H1 (cell line): ENCODE data around the gene SCRG1. TPM values are rescaled to one million over a fixed set of nuclear protein-coding genes. Genes with fewer than 3 reads are reported as not detected.

Source experiments
- CTCF ChIA-PET: fragments of 300-600 bp; sonication (Branson Sonifier 250); formaldehyde crosslinking; loops from one replicate; lab custom pipeline; 2021; ENCODE audit not compliant: partially characterized antibody; lab: Charles Lee
- POLR2A ChIA-PET: fragments of 300-600 bp; sonication (Branson Sonifier 250); formaldehyde crosslinking; loops from one replicate; lab custom pipeline; 2021; ENCODE audit warnings: inconsistent platforms; ENCODE audit not compliant: partially characterized antibody; lab: Charles Lee
- DNase-seq, 2 experiments: peaks; one replicate each; pipeline versions ENCODE4 v3.0.0 to v3.0.0-alpha.2; 2010 to 2022; ENCODE audit warnings: low spot score in 2 of 2, low read depth in 1 of 2, mixed read lengths in 1 of 2
- FAIRE-seq: peaks from 2 replicates; lab custom pipeline; 2011; peaks lifted over from hg19 to GRCh38; lab: Jason Lieb, UNC
- H2AFZ ChIP-seq: 2 replicates; pipeline ENCODE4 v1.8.1; 2012; ENCODE audit warnings: low read length, inconsistent platforms
- H2AK5ac ChIP-seq: 2 replicates; pipeline ENCODE4 v1.6.1; 2013; ENCODE audit warnings: low read depth, low read length
- H2BK120ac ChIP-seq: replicated peaks from 2 replicates; pipeline ENCODE3; 2013; ENCODE audit warnings: low read depth, low read length, inconsistent platforms
- H2BK12ac ChIP-seq: 2 replicates; pipeline ENCODE4 v1.6.1; 2013; ENCODE audit warnings: low read depth, low read length
- H2BK15ac ChIP-seq: 2 replicates; pipeline ENCODE4 v1.6.1; 2013; ENCODE audit warnings: low read length
- H2BK20ac ChIP-seq: 2 replicates; pipeline ENCODE4 v1.6.1; 2013; ENCODE audit warnings: low read length
- H2BK5ac ChIP-seq: 2 replicates; pipeline ENCODE4 v1.6.1; 2013; ENCODE audit warnings: low read depth, low read length
- H3K14ac ChIP-seq: 2 replicates; pipeline ENCODE4 v1.6.1; 2013; ENCODE audit warnings: inconsistent platforms; ENCODE audit not compliant: insufficient read length
- H3K18ac ChIP-seq: 2 replicates; pipeline ENCODE4 v1.6.1; 2013; ENCODE audit warnings: low read length; ENCODE audit errors: extremely low read depth
- H3K23ac ChIP-seq: 2 replicates; pipeline ENCODE4 v1.6.1; 2013; ENCODE audit warnings: inconsistent platforms; ENCODE audit not compliant: insufficient read length
- H3K23me2 ChIP-seq: 2 replicates; pipeline ENCODE4 v1.6.1; 2013; ENCODE audit warnings: low read depth, low read length
- H3K27ac ChIP-seq: 2 replicates; pipeline ENCODE4 v1.6.1; 2011; ENCODE audit warnings: low read depth, low read length, inconsistent platforms
- H3K27me3 ChIP-seq, 4 experiments: replicated peaks in 1 of 4; 1 replicate in 1 of 4; 2 replicates in 3 of 4; pipeline versions ENCODE4 v1.6.1 to v1.8.1; 2011 to 2013; ENCODE audit warnings: low read length in 3 of 4, mild to moderate bottlenecking in 3 of 4, inconsistent platforms in 2 of 4, mixed read lengths in 2 of 4, moderate library complexity in 1 of 4; ENCODE audit not compliant: control insufficient read depth in 3 of 4, insufficient read depth in 3 of 4; ENCODE audit errors: extremely low read depth in 1 of 4
- H3K36me3 ChIP-seq, 4 experiments: 2 replicates each; pipeline versions ENCODE4 v1.6.1 to v1.8.1; 2011 to 2013; ENCODE audit warnings: mild to moderate bottlenecking in 4 of 4, low read length in 3 of 4, moderate library complexity in 2 of 4, control low read depth in 1 of 4, inconsistent platforms in 1 of 4; ENCODE audit not compliant: insufficient read depth in 4 of 4, control insufficient read depth in 2 of 4
- H3K4ac ChIP-seq: replicated peaks from 2 replicates; pipeline ENCODE3; 2013; ENCODE audit warnings: low read length, low read depth, mixed read lengths, inconsistent platforms; ENCODE audit not compliant: insufficient read length
- H3K4me1 ChIP-seq, 4 experiments: replicated peaks in 1 of 4; 1 replicate in 1 of 4; 2 replicates in 3 of 4; pipeline versions ENCODE4 v1.6.1 to v1.8.1; 2011 to 2013; ENCODE audit warnings: low read length in 3 of 4, inconsistent platforms in 2 of 4, mixed read lengths in 1 of 4; ENCODE audit not compliant: insufficient read depth in 4 of 4, control insufficient read depth in 3 of 4
- H3K4me2 ChIP-seq, 2 experiments: 2 replicates each; pipeline versions ENCODE4 v1.6.1 to v1.8.1; 2011 to 2013; ENCODE audit warnings: low read depth in 2 of 2, low read length in 2 of 2, control low read depth in 1 of 2, inconsistent platforms in 1 of 2, mild to moderate bottlenecking in 1 of 2; ENCODE audit not compliant: insufficient read depth in 1 of 2
- H3K4me3 ChIP-seq, 4 experiments: fragments of 200-600, 300-600 bp in 1 of 4; sonication (generic), shearing (Covaris generic), sonication (Bioruptor Twin) in 1 of 4; 2 replicates each; pipeline versions ENCODE4 v1.5.1 to v1.8.1; 2011 to 2016; ENCODE audit warnings: low read length in 4 of 4, low read depth in 3 of 4, control low read depth in 2 of 4, inconsistent platforms in 2 of 4, mild to moderate bottlenecking in 2 of 4, mixed read lengths in 1 of 4, moderate library complexity in 1 of 4; ENCODE audit not compliant: insufficient read depth in 2 of 4; ENCODE audit errors: extremely low read depth in 1 of 4
- H3K56ac ChIP-seq: replicated peaks from 2 replicates; pipeline ENCODE3; 2013; ENCODE audit warnings: low read depth, mild to moderate bottlenecking, mixed read lengths, low read length, inconsistent platforms; ENCODE audit not compliant: insufficient read length
- H3K79me1 ChIP-seq: 2 replicates; pipeline ENCODE4 v1.6.1; 2013; ENCODE audit warnings: low read depth, low read length, control low read depth
- H3K79me2 ChIP-seq, 2 experiments: 2 replicates each; pipeline versions ENCODE4 v1.6.1 to v1.8.1; 2012 to 2013; ENCODE audit warnings: low read length in 2 of 2, mild to moderate bottlenecking in 2 of 2, inconsistent platforms in 1 of 2; ENCODE audit not compliant: insufficient read depth in 2 of 2, control insufficient read depth in 1 of 2
- H3K9ac ChIP-seq, 4 experiments: replicated peaks in 1 of 4; 1 replicate in 1 of 4; 2 replicates in 3 of 4; pipeline versions ENCODE4 v1.6.1 to v1.8.1; 2011 to 2013; ENCODE audit warnings: low read depth in 3 of 4, low read length in 3 of 4, control low read depth in 2 of 4, mild to moderate bottlenecking in 2 of 4, moderate library complexity in 2 of 4, inconsistent platforms in 1 of 4; ENCODE audit errors: extremely low read depth in 1 of 4
- H3K9me3 ChIP-seq, 2 experiments: 2 replicates each; pipeline versions ENCODE4 v1.6.1 to v1.8.1; 2012 to 2013; ENCODE audit warnings: mild to moderate bottlenecking in 2 of 2, moderate library complexity in 2 of 2, control low read depth in 1 of 2, inconsistent platforms in 1 of 2, low read depth in 1 of 2, low read length in 1 of 2, mixed read lengths in 1 of 2; ENCODE audit not compliant: insufficient read depth in 2 of 2
- H4K20me1 ChIP-seq, 2 experiments: replicated peaks in 1 of 2; 2 replicates each; pipeline versions ENCODE3 to v1.8.1; 2011 to 2013; ENCODE audit warnings: inconsistent platforms in 2 of 2, low read length in 2 of 2, mild to moderate bottlenecking in 1 of 2; ENCODE audit not compliant: insufficient read depth in 2 of 2, control insufficient read depth in 1 of 2
- H4K5ac ChIP-seq: 2 replicates; pipeline ENCODE4 v1.6.1; 2013; ENCODE audit warnings: low read length, low read depth, mixed read lengths, inconsistent platforms; ENCODE audit not compliant: insufficient read length
- H4K8ac ChIP-seq: 2 replicates; pipeline ENCODE4 v1.8.0; 2013; ENCODE audit warnings: mild to moderate bottlenecking, moderate library complexity, low read length, inconsistent platforms; ENCODE audit not compliant: insufficient read depth; ENCODE audit errors: extremely low read depth
- H4K91ac ChIP-seq: replicated peaks from 2 replicates; pipeline ENCODE3; 2013; ENCODE audit warnings: low read length, mixed read lengths, inconsistent platforms; ENCODE audit not compliant: insufficient read length
- CHD7 ChIP-seq: fragments of 300-600 bp; sonication (generic); IDR thresholded peaks from 2 replicates; pipeline ENCODE4 v1.7.1; 2012; ENCODE audit warnings: low read length, moderate library complexity, mild to moderate bottlenecking, inconsistent platforms; ENCODE audit not compliant: insufficient replicate concordance
- polyA plus RNA-seq, 7 experiments: library from polyadenylated mRNA; depleted of rRNA in 3 of 7; stranded (reverse) in 5 of 7; unstranded in 2 of 7; fragments of >200 nt in 5 of 7; fragments of 200-250 nt in 2 of 7; gene quantifications; 1 replicate in 5 of 7; 2 replicates in 1 of 7; 4 replicates in 1 of 7; pipeline versions ENCODE4 v1.2.1 to v1.2.3, GENCODE V29; 2011 to 2013; ENCODE audit warnings: missing spikeins in 2 of 7, mixed read lengths in 2 of 7
- total RNA-seq: library from RNA; stranded (reverse); fragmentation: NEBNext Ultra II Directional; extraction: Animal tissue kit (Norgen Biotek cat#: 25700); gene quantifications from 2 replicates; pipeline ENCODE4 v1.2.1, GENCODE V29; 2021

SCRG1 gene
- total and polyA plus RNA-seq, 2 of the 8 experiments (the other 6 are each of a cell fraction or from before 2014, with no cell fraction given) = not detected

- Histone ChIP-seq H3K4me1 (no peaks in the 10 kb centered on the region), H3K56ac (no peak overlapping the region), H3K4me2 (no peak overlapping the region), H2BK15ac (no peak overlapping the region), H3K79me1 (no peaks in the 10 kb centered on the region), H4K91ac (no peak overlapping the region), H2AK5ac (no peak overlapping the region), H3K23me2 (no peaks in the 10 kb centered on the region), H3K27ac (no peak overlapping the region), H2BK12ac (no peak overlapping the region), H3K79me2 (no peaks in the 10 kb centered on the region), H2BK120ac (no peak overlapping the region), H3K36me3 (no peaks in the 10 kb centered on the region; a peak in 1 of 8 replicates), H3K4ac (no peak overlapping the region), H4K5ac (no peak overlapping the region), H4K20me1 (no peaks in the 10 kb centered on the region), H4K8ac (no peak overlapping the region), H3K4me3 (no peak overlapping the region), H3K18ac (no peak overlapping the region), H3K9me3 (no peaks in the 10 kb centered on the region), H2BK5ac (no peak overlapping the region), H3K9ac (no peak overlapping the region), H3K23ac (no peak overlapping the region), H2BK20ac (no peak overlapping the region), H3K27me3 (no peaks in the 10 kb centered on the region), H2AFZ (no peak overlapping the region), H3K14ac (no peak overlapping the region)
- ChIA-PET CTCF (interaction anchor here (0.8 to 1.4 kb wide), 3 partner anchors 23 to 34 kb away, joined by 3 to 5 read pairs (median 3); no protein-coding TSS in a partner anchor), POLR2A (no interaction called here)
- FAIRE-seq (no peak), DNase-seq (no peak)
- no peak for TF ChIP-seq CHD7
Observed at GRCh38 chr4:173386751-173387150, 12.2 kb downstream of the SCRG1 start.
